B cell (primary cell): ENCODE measurements around the gene ZNF148.

Experiments
- CTCF ChIP-seq: fragments of 200-600 bp; IDR thresholded peaks from one replicate; pipeline ENCODE4 v1.8.0; 2022; ENCODE audit warnings: antibody characterized with exemption, mild to moderate bottlenecking
- EZH2 ChIP-seq: IDR thresholded peaks from 2 replicates; pipeline ENCODE4 v1.6.1; 2012; ENCODE audit warnings: borderline replicate concordance, low read depth, mild to moderate bottlenecking, moderate library complexity, low read length; ENCODE audit not compliant: insufficient read depth, poor library complexity, severe bottlenecking

DNA sequence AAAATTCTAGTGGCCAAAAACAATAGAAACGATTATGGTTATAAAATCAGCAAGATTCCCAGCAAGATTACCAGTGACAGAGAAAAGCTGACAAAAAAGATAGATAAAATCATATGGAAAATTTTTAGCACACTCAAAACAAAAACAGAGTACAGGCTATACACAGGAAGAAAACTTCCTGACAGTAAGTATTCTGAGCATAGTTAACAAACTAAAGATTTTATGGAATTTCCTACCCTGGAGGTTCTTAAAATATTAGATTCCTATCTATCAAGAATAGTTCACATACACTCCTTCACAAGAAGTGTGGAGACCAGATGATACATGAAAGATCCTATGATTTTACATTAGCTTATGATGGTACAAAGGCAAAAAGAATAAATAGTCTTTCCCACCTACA is 50.8 kb downstream of the ZNF148 start:
- no peak for TF ChIP-seq CTCF
- TF ChIP-seq EZH2, result no peak
